HG02610 (cell line): ENCODE data around the gene C10orf71.

Experiments used
- ATAC-seq: cut with Tn5 transposase; IDR thresholded peaks from one replicate; pipeline ENCODE4 v1.9.1; 2021; ENCODE audit warnings: mild to moderate bottlenecking, moderate library complexity; ENCODE audit not compliant: unreplicated experiment

C10orf71 gene

GRCh38 chr10:49273626-49274025, 25.3 kb upstream of the C10orf71 start:
- ATAC-seq: no peak

GRCh38 chr10:49274886-49275285, 24.1 kb upstream of the C10orf71 start:
- ATAC-seq: no peak

- ATAC-seq: no peak
Measured at GRCh38 chr10:49275896-49276295, 23.1 kb upstream of the C10orf71 start.

GRCh38 chr10:49276596-49276995, 22.4 kb upstream of the C10orf71 start:
- ATAC-seq: no peak

GRCh38 chr10:49277973-49278372, 21.0 kb upstream of the C10orf71 start:
- ATAC-seq: no peak

- ATAC-seq: no peak
Measured at GRCh38 chr10:49278497-49278981, 20.4 kb upstream of the C10orf71 start.

GRCh38 chr10:49279015-49279880, 19.7 kb upstream of the C10orf71 start:
- ATAC-seq: no peak

- no peak for ATAC-seq
Measured at GRCh38 chr10:49280001-49280408, 19.0 kb upstream of the C10orf71 start.

- no peak for ATAC-seq
Measured at GRCh38 chr10:49281461-49281860, 17.5 kb upstream of the C10orf71 start.

GRCh38 chr10:49282306-49282705, 16.7 kb upstream of the C10orf71 start:
- ATAC-seq: no peak

- no peak for ATAC-seq
Measured at GRCh38 chr10:49282879-49283341, 16.1 kb upstream of the C10orf71 start.

- no peak for ATAC-seq
Measured at GRCh38 chr10:49283491-49283890, 15.5 kb upstream of the C10orf71 start.

- no peak for ATAC-seq
Measured at GRCh38 chr10:49284356-49284755, 14.6 kb upstream of the C10orf71 start.

GRCh38 chr10:49285232-49285631, 13.7 kb upstream of the C10orf71 start:
- no peak for ATAC-seq

GRCh38 chr10:49286686-49287085, 12.3 kb upstream of the C10orf71 start:
- ATAC-seq: no peak

GRCh38 chr10:49287689-49288340, 11.2 kb upstream of the C10orf71 start:
- no peak for ATAC-seq

GRCh38 chr10:49288341-49289065, 10.5 kb upstream of the C10orf71 start:
- no peak for ATAC-seq

GRCh38 chr10:49289480-49289879, 9.5 kb upstream of the C10orf71 start:
- ATAC-seq: no peak

- no peak for ATAC-seq
Measured at GRCh38 chr10:49290131-49290530, 8.8 kb upstream of the C10orf71 start.

- ATAC-seq: no peak
Measured at GRCh38 chr10:49290607-49291006, 8.4 kb upstream of the C10orf71 start.

- ATAC-seq: no peak
Measured at GRCh38 chr10:49292565-49293207, 6.3 kb upstream of the C10orf71 start.
